T1000 (cell line): Measurements from ENCODE around the gene PPHLN1.

Experiments used
- DNase-seq: peaks from one replicate; lab custom pipeline; 2025; ENCODE audit warnings: mixed read lengths; lab: John Stamatoyannopoulos, UW

The PPHLN1 gene

GRCh38 chr12:42442888-42443287 lies 116.9 kb downstream of the PPHLN1 start:
- DNase-seq = no peak

GRCh38 chr12:42444192-42444943 lies 118.4 kb downstream of the PPHLN1 start:
- no peak for DNase-seq

GRCh38 chr12:42445891-42446290 lies 119.9 kb downstream of the PPHLN1 start:
- DNase-seq = no peak

- DNase-seq = no peak
Observed at GRCh38 chr12:42446761-42447160, 120.8 kb downstream of the PPHLN1 start.

- DNase-seq = no peak
Observed at GRCh38 chr12:42447371-42447786, 121.4 kb downstream of the PPHLN1 start.

- no peak for DNase-seq
Observed at GRCh38 chr12:42448841-42449240, 122.9 kb downstream of the PPHLN1 start.

- DNase-seq = no peak
Observed at GRCh38 chr12:42450248-42450647, 124.3 kb downstream of the PPHLN1 start.

- DNase-seq = no peak
Observed at GRCh38 chr12:42458575-42458974, 132.6 kb downstream of the PPHLN1 start.

- no peak for DNase-seq
Observed at GRCh38 chr12:42459336-42459847, 133.4 kb downstream of the PPHLN1 start.

GRCh38 chr12:42462486-42462885 lies 136.5 kb downstream of the PPHLN1 start:
- no peak for DNase-seq

- no peak for DNase-seq
Observed at GRCh38 chr12:42463671-42464070, 137.7 kb downstream of the PPHLN1 start.

GRCh38 chr12:42468341-42468821 lies 142.4 kb downstream of the PPHLN1 start:
- no peak for DNase-seq

GRCh38 chr12:42468921-42469320 lies 143.0 kb downstream of the PPHLN1 start:
- no peak for DNase-seq

GRCh38 chr12:42469355-42470175 lies 143.6 kb downstream of the PPHLN1 start:
- DNase-seq = no peak

- no peak for DNase-seq
Observed at GRCh38 chr12:42472376-42472775, 146.4 kb downstream of the PPHLN1 start.

GRCh38 chr12:42473130-42473529 lies 147.2 kb downstream of the PPHLN1 start:
- DNase-seq = no peak

GRCh38 chr12:42473561-42473960 lies 147.6 kb downstream of the PPHLN1 start:
- no peak for DNase-seq

GRCh38 chr12:42474391-42474790 lies 148.4 kb downstream of the PPHLN1 start:
- no peak for DNase-seq

- no peak for DNase-seq
Observed at GRCh38 chr12:42475106-42475505, 149.1 kb downstream of the PPHLN1 start.

GRCh38 chr12:42477941-42478340 lies 152.0 kb downstream of the PPHLN1 start:
- no peak for DNase-seq

GRCh38 chr12:42481368-42481767 lies 155.4 kb downstream of the PPHLN1 start:
- DNase-seq = no peak

- no peak for DNase-seq
Observed at GRCh38 chr12:42482041-42482747, 156.2 kb downstream of the PPHLN1 start.
